IgD-negative memory B cell (primary cell): ENCODE results near the gene IRF2BP2. TPM values are rescaled to one million over a fixed set of nuclear protein-coding genes. Genes with fewer than 3 reads are reported as not detected.
"Not testable (repeated sequence)": the region's sequence is repeated elsewhere in the genome, so short reads cannot be mapped to it uniquely, and the experiment has no call there.

Source experiments
- H3K27ac Mint-ChIP-seq, 3 donors: one replicate each; pipeline ENCODE4 v1.8.0; 2020 to 2022; ENCODE audit warnings: mild to moderate bottlenecking in 3 of 3, mixed read lengths in 3 of 3, moderate library complexity in 1 of 3
- H3K27me3 Mint-ChIP-seq: one replicate; pipeline ENCODE4 v1.8.0; 2021; ENCODE audit warnings: mixed read lengths
- H3K36me3 Mint-ChIP-seq: one replicate; pipeline ENCODE4 v1.8.0; 2020; ENCODE audit warnings: mild to moderate bottlenecking, mixed read lengths
- H3K4me1 Mint-ChIP-seq, 3 donors: one replicate each; pipeline ENCODE4 v1.8.0; 2020 to 2022; ENCODE audit warnings: mixed read lengths in 3 of 3, mild to moderate bottlenecking in 1 of 3
- H3K4me3 Mint-ChIP-seq, 4 donors: one replicate each; pipeline ENCODE4 v1.8.0; 2020 to 2022; ENCODE audit warnings: mild to moderate bottlenecking in 4 of 4, mixed read lengths in 4 of 4, moderate library complexity in 3 of 4
- H3K9me3 Mint-ChIP-seq, 3 donors: one replicate each; pipeline ENCODE4 v1.8.0; 2020 to 2021; ENCODE audit warnings: mixed read lengths in 3 of 3, mild to moderate bottlenecking in 1 of 3
- polyA plus RNA-seq: library from polyadenylated mRNA; unstranded; fragments of 300-500 nt; fragmentation: Illumina TruSeq; gene quantifications from one replicate; pipeline ENCODE4 v1.2.3, GENCODE V29; 2021

The IRF2BP2 gene
- polyA plus RNA-seq, 1 donor from 2014 or later: 39.1 TPM

- peaks cover 0 to 2% (median 0%) of the 10 kb centered on the region in 3 donors for H3K4me1 Mint-ChIP-seq
- H3K4me3 Mint-ChIP-seq: no peak overlapping the region
- no peak overlapping the region for H3K27ac Mint-ChIP-seq
- H3K9me3 Mint-ChIP-seq: peaks cover 2 to 6% (median 4%) of the 10 kb centered on the region in 3 donors
- H3K36me3 Mint-ChIP-seq: peaks cover 4% of the 10 kb centered on the region
- no peaks in the 10 kb centered on the region for H3K27me3 Mint-ChIP-seq
Observed at GRCh38 chr1:234643850-234644134, 33.8 kb upstream of the IRF2BP2 start.

DNA sequence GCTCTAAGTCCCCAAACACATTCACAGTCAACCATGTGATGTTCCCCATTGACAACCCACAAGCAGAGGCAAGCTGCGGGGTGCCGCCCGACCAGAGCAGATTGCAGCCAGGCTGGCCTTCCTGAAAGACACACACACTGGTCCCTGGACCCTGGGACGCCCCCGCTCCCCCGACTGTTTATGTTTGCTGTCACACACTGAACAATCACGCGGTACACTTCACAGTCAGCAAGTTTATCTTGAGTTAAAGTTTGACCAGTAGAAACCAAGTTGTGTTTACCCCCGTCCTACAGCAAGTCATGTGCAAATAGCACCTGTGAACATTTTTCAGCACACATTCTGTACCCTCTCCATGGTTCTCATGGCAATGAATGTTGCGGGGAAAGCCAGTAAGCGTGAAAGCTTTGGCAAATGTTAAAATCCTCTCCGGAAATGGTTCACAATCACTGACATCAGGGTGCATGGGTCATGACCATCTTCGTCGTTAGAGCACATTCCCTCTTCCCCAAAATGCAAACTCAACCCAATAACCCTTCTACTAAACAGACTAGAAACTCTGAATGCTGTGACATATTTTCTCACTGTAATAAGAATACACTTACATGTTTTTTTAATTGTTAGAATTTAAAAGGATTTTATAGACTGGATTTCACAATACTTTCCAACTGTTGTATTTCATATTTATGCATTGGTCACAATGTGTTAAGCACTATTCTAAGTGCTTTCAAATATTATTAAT lies 33.3 kb upstream of the IRF2BP2 start:
- H3K9me3 Mint-ChIP-seq: peaks cover 2 to 6% (median 4%) of the 10 kb centered on the region in 3 donors
- peaks cover 6% of the 10 kb centered on the region for H3K36me3 Mint-ChIP-seq
- H3K27ac Mint-ChIP-seq: no peak overlapping the region
- no peaks in the 10 kb centered on the region for H3K27me3 Mint-ChIP-seq
- H3K4me3 Mint-ChIP-seq: no peak overlapping the region
- H3K4me1 Mint-ChIP-seq: peaks cover 0 to 2% (median 0%) of the 10 kb centered on the region in 3 donors

- Mint-ChIP-seq H3K4me3 (no peak overlapping the region), H3K36me3 (peaks cover 6% of the 10 kb centered on the region), H3K9me3 (peaks cover 2 to 6% (median 4%) of the 10 kb centered on the region in 3 donors), H3K4me1 (peaks cover 0 to 2% (median 0%) of the 10 kb centered on the region in 3 donors), H3K27me3 (no peaks in the 10 kb centered on the region), H3K27ac (no peak overlapping the region)
Observed at GRCh38 chr1:234642428-234642827, 32.5 kb upstream of the IRF2BP2 start.

- H3K9me3 Mint-ChIP-seq: peaks cover 0 to 3% (median 0%) of the 10 kb centered on the region in 3 donors
- no peak overlapping the region for H3K4me3 Mint-ChIP-seq
- peaks cover 3% of the 10 kb centered on the region for H3K36me3 Mint-ChIP-seq
- peaks cover 0 to 1% (median 0%) of the 10 kb centered on the region in 3 donors for H3K4me1 Mint-ChIP-seq
- no peaks in the 10 kb centered on the region for H3K27me3 Mint-ChIP-seq
- H3K27ac Mint-ChIP-seq: no peak overlapping the region
Observed at GRCh38 chr1:234639961-234640360, 30.0 kb upstream of the IRF2BP2 start.

DNA sequence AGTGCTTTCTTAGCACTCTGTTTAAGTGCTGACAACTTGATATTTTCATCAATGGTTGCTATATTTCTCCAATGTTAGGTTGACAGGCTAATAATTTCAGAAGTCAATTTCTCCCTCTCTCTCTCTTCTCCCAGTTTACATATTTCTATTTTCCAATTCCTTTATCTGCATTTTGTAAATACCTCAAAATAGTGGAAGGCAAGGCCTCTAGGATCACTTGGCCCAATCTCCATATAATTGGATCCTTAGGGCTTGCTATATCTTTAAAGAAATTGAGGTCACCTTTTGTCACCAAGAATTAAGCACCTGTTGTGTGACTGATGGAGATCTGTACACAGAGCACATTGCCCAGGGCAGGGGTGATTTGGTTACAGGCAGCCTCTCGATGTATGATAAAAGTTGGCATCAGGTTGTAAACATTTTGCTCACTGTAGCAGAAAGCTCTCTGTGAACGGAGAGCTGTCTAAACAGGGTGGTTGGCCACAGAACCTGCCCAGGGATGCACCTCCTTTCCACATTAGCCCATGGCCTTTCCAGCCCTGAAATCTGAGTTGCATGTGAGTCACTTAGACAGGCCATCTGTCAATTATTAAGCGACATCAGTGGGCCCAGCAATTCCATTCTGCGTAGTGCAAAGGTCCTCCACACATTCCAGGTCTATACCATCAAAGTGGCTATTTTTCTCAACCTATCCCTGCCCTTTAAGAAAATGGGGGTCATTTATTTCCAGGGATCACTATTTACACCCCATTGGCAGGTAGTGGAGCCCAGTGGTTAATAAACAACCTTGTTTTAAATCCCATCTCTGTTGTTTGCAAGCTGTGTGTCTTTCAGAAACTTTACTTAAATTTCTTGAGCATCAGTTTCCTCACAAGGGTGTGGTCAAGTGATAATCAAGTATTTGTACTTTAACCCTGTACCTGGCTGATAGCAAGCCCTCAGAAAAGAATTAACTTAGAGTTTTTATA lies 29.1 kb upstream of the IRF2BP2 start:
- Mint-ChIP-seq H3K27ac (no peak overlapping the region), H3K27me3 (no peaks in the 10 kb centered on the region), H3K36me3 (peaks cover 3% of the 10 kb centered on the region), H3K4me1 (peaks cover 0 to 2% (median 1%) of the 10 kb centered on the region in 3 donors), H3K4me3 (no peak overlapping the region), H3K9me3 (peaks cover 0 to 3% (median 0%) of the 10 kb centered on the region in 3 donors)

GRCh38 chr1:234634922-234635321 lies 24.9 kb upstream of the IRF2BP2 start:
- H3K36me3 Mint-ChIP-seq, H3K27me3 Mint-ChIP-seq, H3K27ac Mint-ChIP-seq, H3K4me1 Mint-ChIP-seq, H3K9me3 Mint-ChIP-seq, H3K4me3 Mint-ChIP-seq: not testable (repeated sequence)

- peaks cover 0 to 2% (median 1%) of the 10 kb centered on the region in 3 donors for H3K4me1 Mint-ChIP-seq
- no peak overlapping the region for H3K27ac Mint-ChIP-seq
- H3K36me3 Mint-ChIP-seq: peaks cover 3% of the 10 kb centered on the region
- no peaks in the 10 kb centered on the region for H3K9me3 Mint-ChIP-seq
- H3K4me3 Mint-ChIP-seq: peak overlapping the region in 1 of 4 donors; percentile 43
- H3K27me3 Mint-ChIP-seq: no peaks in the 10 kb centered on the region
Observed at GRCh38 chr1:234634387-234634786, 24.4 kb upstream of the IRF2BP2 start.

- H3K4me3 Mint-ChIP-seq: no peak overlapping the region
- H3K36me3 Mint-ChIP-seq: no peaks in the 10 kb centered on the region
- no peak overlapping the region for H3K27ac Mint-ChIP-seq
- H3K27me3 Mint-ChIP-seq: peaks cover 1% of the 10 kb centered on the region
- H3K4me1 Mint-ChIP-seq: peaks cover 0 to 2% (median 1%) of the 10 kb centered on the region in 3 donors
- no peaks in the 10 kb centered on the region for H3K9me3 Mint-ChIP-seq
Observed at GRCh38 chr1:234633246-234634003, 23.4 kb upstream of the IRF2BP2 start.

DNA sequence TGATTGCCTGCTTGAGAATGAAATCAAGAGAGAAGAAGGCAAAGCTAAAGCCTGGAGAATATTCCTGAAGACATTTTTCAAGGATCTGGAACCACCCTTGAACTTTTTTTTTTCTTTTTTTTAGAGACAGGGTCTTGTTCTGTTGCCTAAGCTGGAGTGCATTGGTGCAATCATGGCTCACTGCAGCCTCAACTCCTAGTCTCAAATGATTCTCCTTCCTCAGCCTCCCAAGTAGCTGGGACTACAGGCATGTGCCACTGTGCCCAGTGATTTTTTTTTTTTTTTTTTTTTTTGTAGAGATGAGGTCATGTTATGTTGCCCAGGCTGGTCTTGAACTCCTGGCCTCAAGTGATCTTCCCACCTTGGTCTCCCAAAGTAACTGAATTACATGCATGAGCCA lies 22.2 kb upstream of the IRF2BP2 start:
- H3K27ac Mint-ChIP-seq: no peak overlapping the region
- no peaks in the 10 kb centered on the region for H3K36me3 Mint-ChIP-seq
- H3K27me3 Mint-ChIP-seq: peaks cover 3% of the 10 kb centered on the region
- H3K9me3 Mint-ChIP-seq: no peaks in the 10 kb centered on the region
- no peak overlapping the region for H3K4me3 Mint-ChIP-seq
- peaks cover 0 to 7% (median 1%) of the 10 kb centered on the region in 3 donors for H3K4me1 Mint-ChIP-seq

DNA sequence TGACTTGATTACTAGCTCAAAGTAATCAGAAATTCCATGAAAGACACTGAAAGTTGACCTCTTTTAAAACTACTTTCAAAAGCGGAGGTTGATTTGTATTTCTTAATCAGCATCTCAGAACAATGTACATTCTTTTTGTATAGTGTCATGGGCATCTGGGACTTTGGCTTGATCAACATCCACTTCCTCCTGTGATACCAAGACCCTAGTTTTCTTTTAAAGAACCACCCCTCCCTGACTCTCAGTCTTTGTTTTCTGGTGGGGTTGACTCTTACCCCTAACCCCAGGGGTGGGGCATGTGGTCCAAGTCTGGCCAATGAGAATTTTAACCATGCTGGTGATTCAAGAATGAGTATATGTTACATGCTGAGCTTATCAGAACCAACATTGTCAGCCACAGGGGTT lies 21.7 kb upstream of the IRF2BP2 start:
- H3K27ac Mint-ChIP-seq: no peak overlapping the region
- H3K9me3 Mint-ChIP-seq: no peaks in the 10 kb centered on the region
- H3K4me3 Mint-ChIP-seq: peak overlapping the region in 1 of 4 donors; percentile 3
- no peaks in the 10 kb centered on the region for H3K36me3 Mint-ChIP-seq
- H3K27me3 Mint-ChIP-seq: peaks cover 3% of the 10 kb centered on the region
- H3K4me1 Mint-ChIP-seq: peaks cover 0 to 8% (median 1%) of the 10 kb centered on the region in 3 donors

GRCh38 chr1:234629026-234629425 lies 19.0 kb upstream of the IRF2BP2 start:
- Mint-ChIP-seq H3K4me1 (peaks cover 4 to 9% (median 6%) of the 10 kb centered on the region in 3 donors), H3K9me3 (no peaks in the 10 kb centered on the region), H3K27me3 (peaks cover 3% of the 10 kb centered on the region)

DNA sequence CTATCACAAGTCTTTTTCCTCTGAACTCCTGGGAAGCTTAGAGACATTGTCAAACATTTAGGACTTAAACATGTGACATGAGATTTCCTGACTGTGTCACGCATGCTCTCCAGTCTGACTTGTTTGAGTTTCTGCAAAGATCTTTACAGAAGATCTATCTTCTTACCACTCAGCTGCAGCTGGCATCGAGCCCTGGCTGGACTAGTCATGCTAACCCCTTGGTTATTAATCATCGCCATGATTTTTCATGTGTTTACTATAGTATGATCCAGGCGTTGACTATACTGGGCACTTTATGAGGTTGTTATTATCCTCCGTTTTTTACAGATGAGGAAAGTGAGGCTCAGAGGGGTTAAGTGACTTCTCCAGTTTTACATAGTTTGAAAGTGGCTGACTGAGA lies 18.1 kb upstream of the IRF2BP2 start:
- H3K27ac Mint-ChIP-seq: peak overlapping the region in 1 of 3 donors; percentile 15
- no peaks in the 10 kb centered on the region for H3K9me3 Mint-ChIP-seq
- H3K36me3 Mint-ChIP-seq: no peaks in the 10 kb centered on the region
- H3K4me3 Mint-ChIP-seq: no peak overlapping the region
- peaks cover 4 to 9% (median 7%) of the 10 kb centered on the region in 3 donors for H3K4me1 Mint-ChIP-seq
- peaks cover 3% of the 10 kb centered on the region for H3K27me3 Mint-ChIP-seq

More at GRCh38 chr1:234629026-234629425, 19.0 kb upstream of the IRF2BP2 start:
- Mint-ChIP-seq H3K27ac (no peak overlapping the region), H3K4me3 (no peak overlapping the region), H3K36me3 (no peaks in the 10 kb centered on the region)

DNA sequence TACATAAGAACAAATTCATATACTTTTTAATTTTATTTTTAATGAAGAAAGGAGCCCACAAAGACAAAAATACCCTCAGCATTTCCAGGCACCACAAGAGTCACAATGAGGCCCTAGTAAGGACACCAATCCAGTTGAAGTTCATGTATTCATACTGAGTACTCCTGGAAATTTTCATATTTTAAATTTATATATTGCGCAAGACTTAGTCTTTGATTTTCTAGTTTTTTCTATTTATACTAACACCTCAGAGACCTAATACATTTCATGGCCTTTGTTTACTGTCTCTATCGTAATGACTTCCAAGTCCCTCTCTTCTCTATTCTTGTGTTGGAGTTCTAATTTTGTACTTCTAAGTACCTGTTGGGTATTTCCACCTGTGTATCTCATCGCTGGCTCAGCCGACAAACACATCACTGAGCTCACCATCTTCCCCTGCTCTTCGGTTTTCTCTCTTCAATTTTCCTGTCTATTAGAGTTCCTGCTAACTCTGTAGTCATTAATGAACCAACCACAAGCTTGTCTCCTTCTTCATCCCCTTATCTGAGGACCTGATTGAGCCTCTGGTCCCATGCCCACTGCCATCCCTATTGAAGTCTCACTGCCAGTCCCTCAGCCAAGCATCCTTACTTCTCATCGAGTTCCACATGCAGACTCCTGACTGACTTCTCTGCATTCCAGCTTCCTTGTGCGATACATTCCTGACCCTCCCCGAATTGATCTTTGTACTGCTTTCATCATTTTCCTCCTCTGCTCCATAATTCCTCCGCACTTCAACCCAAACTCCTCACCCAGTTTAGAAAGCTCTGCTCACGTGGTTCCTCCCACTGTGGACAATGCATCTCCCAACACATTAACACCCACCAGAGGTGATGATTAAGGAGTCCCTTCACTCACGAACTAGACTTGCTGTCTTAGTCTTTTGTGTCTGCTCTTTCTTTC lies 17.3 kb upstream of the IRF2BP2 start:
- no peaks in the 10 kb centered on the region for H3K36me3 Mint-ChIP-seq
- H3K27me3 Mint-ChIP-seq: peaks cover 3% of the 10 kb centered on the region
- peak overlapping the region in 1 of 3 donors; percentile 15 for H3K27ac Mint-ChIP-seq
- peaks cover 4 to 9% (median 7%) of the 10 kb centered on the region in 3 donors for H3K4me1 Mint-ChIP-seq
- no peak overlapping the region for H3K4me3 Mint-ChIP-seq
- H3K9me3 Mint-ChIP-seq: no peaks in the 10 kb centered on the region

DNA sequence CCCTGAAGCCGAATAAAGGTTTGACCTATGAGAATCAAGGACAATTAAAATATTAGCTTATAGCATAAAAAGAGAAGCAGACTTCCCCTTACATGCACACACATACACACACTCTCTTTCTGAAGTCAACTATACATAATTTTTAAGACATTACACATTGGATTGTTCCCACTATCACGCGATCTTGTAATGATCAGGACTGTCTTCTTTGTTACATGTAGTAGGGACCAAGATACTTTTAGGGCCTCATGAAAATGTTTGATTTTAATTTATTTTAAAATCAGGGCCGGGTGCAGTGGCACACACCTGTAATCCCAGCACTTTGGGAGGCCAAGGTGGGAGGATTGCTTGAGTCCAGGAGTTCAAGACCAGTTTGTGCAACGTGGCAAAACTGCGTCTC lies 16.4 kb upstream of the IRF2BP2 start:
- Mint-ChIP-seq H3K4me1 (peaks cover 4 to 9% (median 7%) of the 10 kb centered on the region in 3 donors), H3K27me3 (peaks cover 3% of the 10 kb centered on the region), H3K27ac (no peak overlapping the region), H3K9me3 (no peaks in the 10 kb centered on the region), H3K4me3 (no peak overlapping the region), H3K36me3 (no peaks in the 10 kb centered on the region)
